ENCODE results near the gene MT1E. TPM values are rescaled to one million over a fixed set of nuclear protein-coding genes. Genes with fewer than 3 reads are reported as not detected.
"Not testable (repeated sequence)": the region's sequence is repeated elsewhere in the genome, so short reads cannot be mapped to it uniquely, and the experiment has no call there.

The MT1E gene
- 10 to 100 TPM; 22.1 to 23.3 TPM for total RNA-seq

- Mint-ChIP-seq H3K36me3 (ENCODE audit: low read depth) (no peaks in the 10 kb centered on the region), H3K27me3 (peaks cover 25% of the 10 kb centered on the region), H3K27ac (peak within 1 kb of the TSS; percentile 69), H3K9me3 (no peaks in the 10 kb centered on the region), H3K4me1 (ENCODE audit: low read depth) (peaks cover 15% of the 10 kb centered on the region), H3K4me3 (peak within 1 kb of the TSS; percentile 78)
- ChIA-PET CTCF (interaction anchor here (0.6 to 1.5 kb wide), 8 partner anchors 8 to 92 kb away, joined by 3 to 8 read pairs (median 3); no protein-coding TSS in a partner anchor), POLR2A (interaction anchor here (0.6 to 1.9 kb wide), 6 partner anchors 11 to 32 kb away, joined by 3 to 9 read pairs (median 3); no protein-coding TSS in a partner anchor)
- no peak for TF ChIP-seq CTCF (IDR thresholded peaks at IDR 0.05)
- intact Hi-C loops (cut with micrococcal nuclease), result no loop called here
- peak; percentile 92 for ATAC-seq
- DNase-seq, result peak; percentile 74
Observed at GRCh38 chr16:56625140-56625942, at the start of gene MT1E. MT1E (plus strand) TSS chr16:56625781; CDS start chr16:56625852, 71 bp downstream.

GRCh38 chr16:56576585-56577299 is 48.8 kb upstream of the MT1E start:
- CTCF ChIA-PET, result interaction anchor here (0.6 to 4.0 kb wide), 54 partner anchors 8 to 378 kb away, joined by 3 to 130 read pairs (median 4); partner anchors contain the start of genes MT1E and MT1X

GRCh38 chr16:56577300-56577625 is 48.3 kb upstream of the MT1E start:
- peaks cover 4% of the 10 kb centered on the region for H3K4me1 Mint-ChIP-seq (ENCODE audit: low read depth)
- ATAC-seq (no peak), DNase-seq (no peak)
- CTCF ChIA-PET, result interaction anchor here (0.6 to 4.0 kb wide), 37 partner anchors 10 to 378 kb away, joined by 3 to 130 read pairs (median 4); partner anchors contain the start of gene MT1E
- H3K4me3 Mint-ChIP-seq, result no peak overlapping the region
- no peaks in the 10 kb centered on the region for H3K27me3 Mint-ChIP-seq
- TF ChIP-seq CTCF (IDR thresholded peaks at IDR 0.05), result no peak
- H3K9me3 Mint-ChIP-seq, result peaks cover 5% of the 10 kb centered on the region
- intact Hi-C loops (cut with micrococcal nuclease), result loop anchor here (1.0 kb wide), 1 partner anchor 125 kb away; no protein-coding TSS in a partner anchor
- POLR2A ChIA-PET, result interaction anchor here (0.6 to 2.3 kb wide), 8 partner anchors 24 to 354 kb away, joined by 3 to 7 read pairs (median 3); partner anchors contain the start of gene MT1X
- peak overlapping the region; percentile 47 for H3K27ac Mint-ChIP-seq
- no peaks in the 10 kb centered on the region for H3K36me3 Mint-ChIP-seq (ENCODE audit: low read depth)

More at GRCh38 chr16:56576585-56577299, 48.8 kb upstream of the MT1E start:
- ATAC-seq (peak; percentile 100), DNase-seq (peak; percentile 91)
- H3K4me1 Mint-ChIP-seq (ENCODE audit: low read depth), result peaks cover 4% of the 10 kb centered on the region
- peak; percentile 84 for TF ChIP-seq CTCF (IDR thresholded peaks at IDR 0.05)
- POLR2A ChIA-PET, result interaction anchor here (0.6 to 2.3 kb wide), 8 partner anchors 25 to 355 kb away, joined by 3 to 7 read pairs (median 3); partner anchors contain the start of gene MT1X
- intact Hi-C loops (cut with micrococcal nuclease), result loop anchor here (1.0 kb wide), 1 partner anchor 126 kb away; no protein-coding TSS in a partner anchor
- H3K4me3 Mint-ChIP-seq, result no peak overlapping the region
- no peaks in the 10 kb centered on the region for H3K36me3 Mint-ChIP-seq (ENCODE audit: low read depth)
- H3K27ac Mint-ChIP-seq, result peak overlapping the region; percentile 47
- peaks cover 5% of the 10 kb centered on the region for H3K9me3 Mint-ChIP-seq
- no peaks in the 10 kb centered on the region for H3K27me3 Mint-ChIP-seq

- Mint-ChIP-seq H3K36me3 (ENCODE audit: low read depth) (no peaks in the 10 kb centered on the region), H3K4me1 (ENCODE audit: low read depth) (peaks cover 4% of the 10 kb centered on the region), H3K9me3 (no peaks in the 10 kb centered on the region), H3K27ac (no peak overlapping the region), H3K27me3 (no peaks in the 10 kb centered on the region), H3K4me3 (no peak overlapping the region)
- no peak for ATAC-seq
- TF ChIP-seq CTCF (IDR thresholded peaks at IDR 0.05), result peak; percentile 28
- no peak for DNase-seq
- ChIA-PET POLR2A (interaction anchor here (0.8 kb wide), 1 partner anchor 127 kb away, joined by 3 read pairs; no protein-coding TSS in a partner anchor), CTCF (interaction anchor here (0.9 to 3.1 kb wide), 4 partner anchors 9 to 121 kb away, joined by 3 to 14 read pairs (median 4); no protein-coding TSS in a partner anchor)
- intact Hi-C loops (cut with micrococcal nuclease), result no loop called here
Observed at GRCh38 chr16:56580391-56581048, 45.1 kb upstream of the MT1E start.

GRCh38 chr16:56582911-56583310 is 42.7 kb upstream of the MT1E start:
- H3K27me3 Mint-ChIP-seq; DNase-seq; H3K4me3 Mint-ChIP-seq; H3K4me1 Mint-ChIP-seq (ENCODE audit: low read depth); H3K36me3 Mint-ChIP-seq (ENCODE audit: low read depth); ATAC-seq; H3K9me3 Mint-ChIP-seq; intact Hi-C loops (cut with micrococcal nuclease); H3K27ac Mint-ChIP-seq: not testable (repeated sequence)
- CTCF ChIA-PET, result interaction anchor here (0.6 to 3.1 kb wide), 5 partner anchors 9 to 82 kb away, joined by 3 to 14 read pairs (median 3); no protein-coding TSS in a partner anchor
- POLR2A ChIA-PET, result interaction anchor here (0.6 kb wide), 1 partner anchor 115 kb away, joined by 3 read pairs; no protein-coding TSS in a partner anchor
